NCI-H2227 (cell line): Measurements from ENCODE around the gene GTF2F2.

Experiments used
- DNase-seq: peaks from one replicate; lab custom pipeline; 2025; ENCODE audit not compliant: unreplicated experiment; lab: John Stamatoyannopoulos, UW

GTF2F2 gene

DNA sequence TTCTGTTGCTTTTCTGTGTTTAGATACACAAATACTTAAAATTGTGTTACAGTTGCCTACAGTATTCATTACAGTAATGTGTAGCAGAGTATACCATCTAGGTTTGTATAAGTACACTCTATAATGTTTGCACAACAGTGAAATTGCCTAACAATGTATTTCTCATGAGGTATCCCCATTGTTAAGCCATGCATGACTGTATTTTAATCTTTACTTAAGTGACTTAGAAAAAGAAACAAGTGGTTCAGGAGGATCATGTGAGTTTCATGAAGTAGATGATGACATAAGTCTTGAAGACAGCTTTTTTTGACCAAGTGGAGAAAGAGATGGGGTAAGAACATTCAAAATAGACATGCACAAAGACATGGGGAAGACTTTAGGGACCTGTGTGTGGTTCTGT lies 88.9 kb downstream of the GTF2F2 start:
- no peak for DNase-seq

GRCh38 chr13:45215392-45216077 lies 95.2 kb downstream of the GTF2F2 start:
- no peak for DNase-seq

DNA sequence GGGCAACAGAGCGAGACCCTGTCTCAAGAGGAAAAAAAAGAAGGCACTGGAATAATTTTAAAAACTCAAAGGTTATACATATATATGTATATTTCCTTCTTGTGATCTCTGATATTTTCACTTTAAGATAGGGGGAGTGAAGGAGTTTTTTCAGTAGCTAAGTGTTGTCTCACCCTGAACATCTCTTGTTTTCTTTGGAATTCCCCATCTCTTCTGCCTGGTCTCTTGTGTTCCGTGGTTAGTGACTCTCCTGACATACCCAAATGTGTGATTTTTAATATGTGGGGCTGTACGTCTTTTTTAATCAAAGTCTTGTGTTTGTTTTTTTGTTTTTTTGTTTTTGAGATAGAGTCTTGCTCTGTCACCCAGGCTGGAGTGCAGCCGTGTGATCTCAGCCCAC lies 95.9 kb downstream of the GTF2F2 start:
- DNase-seq: no peak

DNA sequence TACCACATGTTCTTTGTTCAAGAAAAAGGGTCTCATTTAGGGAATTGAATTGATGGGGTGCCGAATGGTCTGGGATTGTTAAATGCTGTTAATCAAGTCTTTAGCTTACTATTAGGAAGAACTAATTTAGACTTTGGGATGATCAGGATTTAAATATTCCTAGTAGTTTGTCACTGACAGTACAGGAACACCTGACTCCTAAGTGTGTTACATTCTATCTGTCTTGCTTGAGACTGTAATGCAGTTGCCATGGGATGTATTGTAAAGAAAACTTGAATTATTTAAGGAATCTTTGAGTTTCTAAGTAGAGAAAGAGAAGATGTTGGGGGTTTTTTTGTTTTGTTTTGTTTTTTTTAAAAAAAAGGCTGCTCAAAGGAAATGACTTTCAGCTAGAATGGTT lies 98.4 kb downstream of the GTF2F2 start:
- DNase-seq: no peak

GRCh38 chr13:45219123-45219891 lies 99.0 kb downstream of the GTF2F2 start:
- no peak for DNase-seq

DNA sequence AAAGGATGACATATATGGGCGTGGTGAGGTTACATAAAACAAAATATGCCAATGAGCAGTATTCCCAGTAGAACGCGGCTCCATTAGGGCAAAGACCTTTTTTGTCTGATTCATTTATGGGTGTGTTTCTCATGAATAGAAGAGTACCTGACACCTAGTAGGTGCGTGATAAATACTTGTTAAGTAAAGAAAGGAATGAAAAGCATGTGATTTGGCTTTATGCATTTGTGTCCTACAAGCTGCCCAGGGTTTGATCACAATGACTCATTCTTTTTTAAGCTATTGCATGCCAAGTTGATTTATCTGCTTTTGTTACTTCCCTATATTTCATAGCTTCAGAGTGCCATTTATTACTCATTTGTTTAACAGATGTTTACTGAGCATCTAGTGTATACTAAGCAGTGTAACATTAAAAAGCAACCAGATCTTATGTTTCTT lies 99.6 kb downstream of the GTF2F2 start:
- no peak for DNase-seq

DNA sequence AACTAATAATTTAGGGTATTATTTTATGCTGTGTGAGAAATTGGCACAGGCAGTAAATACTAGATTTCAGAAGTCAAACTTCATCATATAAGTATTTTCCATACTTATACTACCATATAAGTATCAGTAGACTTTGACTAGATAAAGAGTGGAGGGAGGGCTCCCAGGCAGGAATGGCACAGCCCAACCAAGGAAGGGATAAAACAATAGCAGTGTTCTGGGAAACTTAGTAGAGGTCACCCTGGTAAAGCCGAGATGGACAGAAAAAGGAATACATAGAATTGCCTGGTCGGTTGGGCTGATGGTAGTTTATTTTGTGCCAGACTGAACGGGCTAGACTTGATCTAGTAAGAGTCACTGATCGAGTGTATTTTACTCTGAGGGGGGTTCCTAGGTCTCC lies 100.1 kb downstream of the GTF2F2 start:
- DNase-seq: no peak

DNA sequence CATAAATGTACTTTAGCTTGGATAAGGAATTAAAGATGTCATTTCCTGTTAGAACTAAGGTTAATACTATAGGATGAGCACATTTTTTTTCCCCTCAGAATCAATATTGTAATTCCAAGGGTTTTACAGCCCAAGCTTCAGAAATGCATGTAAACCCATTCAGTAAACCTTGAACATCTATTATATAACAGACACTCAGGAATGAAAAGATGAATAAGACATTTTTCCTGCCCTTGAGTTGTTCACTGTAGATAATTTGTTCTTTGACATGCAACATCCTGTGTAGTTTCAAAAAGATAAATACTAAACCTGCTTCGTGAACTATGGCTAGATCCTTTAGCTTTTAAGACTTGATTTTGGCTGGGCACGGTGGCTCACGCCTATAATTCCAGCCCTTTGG lies 102.2 kb downstream of the GTF2F2 start:
- DNase-seq: no peak

- no peak for DNase-seq
Observed at GRCh38 chr13:45222919-45223318, 102.6 kb downstream of the GTF2F2 start.

DNA sequence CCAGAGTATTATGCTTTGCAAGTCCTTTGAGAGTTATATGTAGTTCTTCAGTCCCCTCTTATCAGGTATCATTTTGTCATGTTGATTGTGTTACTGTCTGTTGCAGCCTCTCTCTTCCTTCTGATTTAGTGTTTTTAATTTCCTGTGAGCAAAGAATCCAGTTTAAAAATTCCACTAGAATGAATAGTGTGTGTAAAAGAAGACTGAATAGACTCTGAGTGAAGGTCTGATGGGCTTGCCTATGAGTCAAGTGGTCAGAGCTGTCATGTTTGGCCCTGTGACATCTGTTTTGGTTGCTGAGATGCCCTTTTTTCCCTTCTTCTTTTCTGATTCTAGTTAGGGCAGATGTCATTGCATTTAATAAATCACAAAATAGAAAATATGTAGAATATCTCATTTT lies 103.9 kb downstream of the GTF2F2 start:
- DNase-seq: no peak

- no peak for DNase-seq
Observed at GRCh38 chr13:45225370-45225769, 105.1 kb downstream of the GTF2F2 start.

DNA sequence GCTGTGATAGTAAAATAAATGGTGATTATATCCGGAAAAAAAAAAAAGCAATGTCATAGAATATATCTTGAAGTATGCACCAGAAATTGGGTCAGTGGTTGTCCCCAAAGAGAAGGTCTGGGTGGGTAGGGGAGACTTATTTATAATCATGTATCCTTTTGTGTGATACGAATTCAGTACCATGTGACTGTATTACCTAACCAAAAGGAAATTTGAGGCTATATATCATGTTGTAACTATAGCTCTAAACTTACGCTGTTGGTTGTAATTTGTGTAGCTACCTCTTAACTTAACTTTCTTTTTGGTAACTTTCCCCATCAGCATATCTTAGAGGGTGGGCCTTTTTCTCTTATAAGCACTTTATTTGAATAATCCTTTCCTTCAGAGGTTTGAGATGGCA lies 105.7 kb downstream of the GTF2F2 start:
- no peak for DNase-seq

- no peak for DNase-seq
Observed at GRCh38 chr13:45228002-45228401, 107.7 kb downstream of the GTF2F2 start.

- no peak for DNase-seq
Observed at GRCh38 chr13:45229172-45229571, 108.9 kb downstream of the GTF2F2 start.

DNA sequence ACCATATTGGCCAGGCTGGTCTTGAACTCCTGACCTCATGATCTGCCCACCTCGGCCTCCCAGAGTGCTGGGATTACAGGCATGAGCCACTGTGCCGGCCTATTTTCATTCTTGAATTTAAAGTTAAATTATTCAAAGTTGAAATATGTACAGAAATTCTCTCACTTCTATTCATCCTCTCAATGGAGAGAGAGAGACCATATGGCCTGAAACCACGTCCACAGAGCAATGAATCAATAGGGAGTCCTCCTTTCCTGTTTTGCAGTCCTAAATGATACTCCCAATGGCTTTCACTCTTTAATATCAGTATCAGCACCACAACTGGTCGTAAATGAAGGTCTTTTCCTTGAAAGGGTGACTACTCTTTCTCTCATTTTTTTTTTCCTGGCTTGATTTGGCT lies 111.0 kb downstream of the GTF2F2 start:
- no peak for DNase-seq

DNA sequence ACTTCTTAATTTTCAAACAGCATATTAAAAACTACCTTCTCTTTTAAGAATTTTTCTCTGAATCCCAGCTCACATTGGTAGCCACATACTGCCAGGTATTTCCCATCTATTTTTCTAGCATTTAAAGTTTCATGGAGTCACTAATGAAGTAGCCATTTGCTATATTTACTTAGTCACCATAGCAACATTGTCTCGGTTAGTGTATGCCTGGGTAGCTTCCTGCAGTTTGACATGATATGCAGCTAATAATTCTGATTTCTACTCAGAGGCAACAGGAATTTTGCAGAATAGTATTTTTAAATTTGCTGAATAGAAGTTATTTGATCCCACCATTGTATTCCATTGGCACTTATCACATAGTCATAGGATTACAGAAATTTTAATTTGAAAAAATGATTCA lies 111.4 kb downstream of the GTF2F2 start:
- no peak for DNase-seq

- DNase-seq: no peak
Observed at GRCh38 chr13:45232591-45232990, 112.3 kb downstream of the GTF2F2 start.

DNA sequence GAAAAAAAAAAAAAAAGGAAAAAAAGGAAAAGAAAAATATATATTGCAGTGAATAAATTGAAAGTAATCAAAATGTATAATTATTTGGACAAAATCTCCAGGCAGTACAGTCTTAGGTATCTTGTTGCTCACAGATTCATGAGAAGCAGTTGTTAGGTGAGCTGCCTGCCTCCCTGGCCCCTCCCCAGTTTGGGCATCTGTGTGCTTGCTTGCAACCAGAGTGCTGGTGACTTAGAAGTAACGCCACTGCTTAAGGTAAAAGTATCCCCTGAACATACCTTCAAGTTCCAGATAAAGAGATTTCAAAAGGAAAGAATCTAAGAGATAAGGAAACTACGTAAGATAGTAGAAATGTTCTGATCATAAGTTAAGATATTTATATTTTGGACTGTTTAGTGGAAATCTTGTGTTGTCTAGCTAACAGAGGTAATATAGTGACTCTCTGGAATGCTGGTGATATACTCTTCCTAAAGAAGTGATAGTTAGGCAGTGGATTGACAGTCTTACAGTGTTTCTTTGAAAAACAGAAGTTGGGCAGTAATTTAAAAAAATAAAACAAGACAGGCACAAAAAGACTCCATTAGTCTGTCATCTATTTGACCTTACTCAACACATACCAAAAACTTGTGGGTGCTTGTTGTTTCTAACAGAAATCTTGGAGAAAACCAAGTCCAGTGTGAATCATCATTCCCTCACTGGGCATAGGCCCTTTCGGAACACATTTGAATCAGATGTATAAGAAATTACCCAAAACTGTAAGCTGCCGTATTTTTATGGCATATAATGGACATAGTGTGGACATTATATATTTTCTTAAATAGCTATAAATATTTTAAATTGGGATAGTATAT lies 118.9 kb downstream of the GTF2F2 start:
- no peak for DNase-seq

- no peak for DNase-seq
Observed at GRCh38 chr13:45240143-45240542, 119.8 kb downstream of the GTF2F2 start.

DNA sequence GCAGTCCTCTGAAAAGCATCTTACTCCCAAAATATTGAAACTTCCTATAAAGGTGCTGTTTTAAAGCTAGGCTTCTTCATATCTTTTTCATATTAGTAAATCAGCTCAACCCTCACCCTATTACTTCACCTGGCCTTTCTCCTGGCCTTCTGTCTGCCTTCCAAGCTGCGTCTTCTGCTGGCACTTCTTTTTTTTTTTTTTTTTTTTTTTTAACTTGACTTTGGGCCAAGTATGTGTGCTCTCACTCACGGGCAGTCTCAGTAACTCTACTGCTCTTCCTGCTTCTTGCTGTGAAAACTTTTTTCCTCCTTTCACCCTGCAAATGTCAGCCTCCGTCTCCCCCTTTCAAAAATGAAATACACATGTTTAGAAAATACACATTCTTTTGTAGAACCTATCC lies 121.8 kb downstream of the GTF2F2 start:
- DNase-seq: no peak

- no peak for DNase-seq
Observed at GRCh38 chr13:45242524-45242923, 122.2 kb downstream of the GTF2F2 start.

DNA sequence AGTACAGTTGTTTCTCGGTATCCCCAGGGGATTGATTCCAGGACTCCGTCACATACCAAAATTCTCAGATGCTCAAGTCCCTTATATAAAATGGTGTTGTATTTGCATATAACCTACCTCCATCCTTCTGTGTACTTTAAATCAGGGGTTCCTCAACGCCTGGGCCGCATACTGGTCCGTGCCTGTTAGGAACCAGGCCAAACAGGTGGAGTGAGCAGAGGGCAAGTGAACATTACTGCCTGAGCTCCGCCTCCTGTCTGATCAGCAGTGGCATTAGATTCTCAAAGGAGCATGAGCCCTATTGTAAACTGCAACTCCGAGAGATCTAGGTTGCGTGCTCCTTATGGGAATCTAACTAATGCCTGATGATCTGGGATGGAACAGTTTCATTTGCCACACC lies 122.8 kb downstream of the GTF2F2 start:
- DNase-seq: no peak
